ENCODE data around the gene SMCO2.

DNA sequence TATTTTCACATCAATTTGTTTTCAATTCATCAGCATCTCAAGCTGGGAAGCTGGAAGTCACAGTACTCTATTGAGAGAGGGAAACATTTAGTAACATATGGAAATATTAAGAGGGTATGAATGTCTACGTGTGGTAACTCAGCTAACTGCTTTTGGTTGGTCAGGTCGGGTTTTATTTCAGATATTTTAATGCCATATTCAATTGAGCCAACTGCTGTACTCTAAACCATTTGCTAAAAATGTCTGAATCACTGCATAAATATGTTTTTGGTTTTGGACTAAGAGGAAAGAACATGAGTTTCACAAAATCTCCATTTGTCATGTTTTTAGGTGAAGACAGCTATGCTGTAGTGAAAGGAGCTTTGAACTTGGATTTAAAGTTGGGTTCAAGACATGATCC is 58.6 kb downstream of the SMCO2 start:
- TF ChIP-seq ZFP3 (CRISPR knock-in tag; IDR thresholded peaks at IDR 0.05) (no peak), GLIS3 (CRISPR knock-in tag; IDR thresholded peaks at IDR 0.05) (no peak)
- TF ChIP-seq, protein P1, sequence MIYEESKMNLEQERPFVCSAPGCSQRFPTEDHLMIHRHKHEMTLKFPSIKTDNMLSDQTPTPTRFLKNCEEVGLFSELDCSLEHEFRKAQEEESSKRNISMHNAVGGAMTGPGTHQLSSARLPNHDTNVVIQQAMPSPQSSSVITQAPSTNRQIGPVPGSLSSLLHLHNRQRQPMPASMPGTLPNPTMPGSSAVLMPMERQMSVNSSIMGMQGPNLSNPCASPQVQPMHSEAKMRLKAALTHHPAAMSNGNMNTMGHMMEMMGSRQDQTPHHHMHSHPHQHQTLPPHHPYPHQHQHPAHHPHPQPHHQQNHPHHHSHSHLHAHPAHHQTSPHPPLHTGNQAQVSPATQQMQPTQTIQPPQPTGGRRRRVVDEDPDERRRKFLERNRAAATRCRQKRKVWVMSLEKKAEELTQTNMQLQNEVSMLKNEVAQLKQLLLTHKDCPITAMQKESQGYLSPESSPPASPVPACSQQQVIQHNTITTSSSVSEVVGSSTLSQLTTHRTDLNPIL (CRISPR knock-in tag; IDR thresholded peaks at IDR 0.05; ENCODE audit: low read depth) = no peak
- TF ChIP-seq, protein P2, sequence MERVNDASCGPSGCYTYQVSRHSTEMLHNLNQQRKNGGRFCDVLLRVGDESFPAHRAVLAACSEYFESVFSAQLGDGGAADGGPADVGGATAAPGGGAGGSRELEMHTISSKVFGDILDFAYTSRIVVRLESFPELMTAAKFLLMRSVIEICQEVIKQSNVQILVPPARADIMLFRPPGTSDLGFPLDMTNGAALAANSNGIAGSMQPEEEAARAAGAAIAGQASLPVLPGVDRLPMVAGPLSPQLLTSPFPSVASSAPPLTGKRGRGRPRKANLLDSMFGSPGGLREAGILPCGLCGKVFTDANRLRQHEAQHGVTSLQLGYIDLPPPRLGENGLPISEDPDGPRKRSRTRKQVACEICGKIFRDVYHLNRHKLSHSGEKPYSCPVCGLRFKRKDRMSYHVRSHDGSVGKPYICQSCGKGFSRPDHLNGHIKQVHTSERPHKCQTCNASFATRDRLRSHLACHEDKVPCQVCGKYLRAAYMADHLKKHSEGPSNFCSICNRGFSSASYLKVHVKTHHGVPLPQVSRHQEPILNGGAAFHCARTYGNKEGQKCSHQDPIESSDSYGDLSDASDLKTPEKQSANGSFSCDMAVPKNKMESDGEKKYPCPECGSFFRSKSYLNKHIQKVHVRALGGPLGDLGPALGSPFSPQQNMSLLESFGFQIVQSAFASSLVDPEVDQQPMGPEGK (CRISPR knock-in tag; IDR thresholded peaks at IDR 0.05; ENCODE audit: borderline replicate concordance) = no peak

Data from SK-N-SH treated with all-trans-retinoic acid at 6 μM for 48 hours (cell line).